GDM1 (cell line): Measurements from ENCODE around the gene AKAP6.

Experiments used
- DNase-seq: peaks from one replicate; lab custom pipeline; 2025; lab: John Stamatoyannopoulos, UW

The AKAP6 gene

DNA sequence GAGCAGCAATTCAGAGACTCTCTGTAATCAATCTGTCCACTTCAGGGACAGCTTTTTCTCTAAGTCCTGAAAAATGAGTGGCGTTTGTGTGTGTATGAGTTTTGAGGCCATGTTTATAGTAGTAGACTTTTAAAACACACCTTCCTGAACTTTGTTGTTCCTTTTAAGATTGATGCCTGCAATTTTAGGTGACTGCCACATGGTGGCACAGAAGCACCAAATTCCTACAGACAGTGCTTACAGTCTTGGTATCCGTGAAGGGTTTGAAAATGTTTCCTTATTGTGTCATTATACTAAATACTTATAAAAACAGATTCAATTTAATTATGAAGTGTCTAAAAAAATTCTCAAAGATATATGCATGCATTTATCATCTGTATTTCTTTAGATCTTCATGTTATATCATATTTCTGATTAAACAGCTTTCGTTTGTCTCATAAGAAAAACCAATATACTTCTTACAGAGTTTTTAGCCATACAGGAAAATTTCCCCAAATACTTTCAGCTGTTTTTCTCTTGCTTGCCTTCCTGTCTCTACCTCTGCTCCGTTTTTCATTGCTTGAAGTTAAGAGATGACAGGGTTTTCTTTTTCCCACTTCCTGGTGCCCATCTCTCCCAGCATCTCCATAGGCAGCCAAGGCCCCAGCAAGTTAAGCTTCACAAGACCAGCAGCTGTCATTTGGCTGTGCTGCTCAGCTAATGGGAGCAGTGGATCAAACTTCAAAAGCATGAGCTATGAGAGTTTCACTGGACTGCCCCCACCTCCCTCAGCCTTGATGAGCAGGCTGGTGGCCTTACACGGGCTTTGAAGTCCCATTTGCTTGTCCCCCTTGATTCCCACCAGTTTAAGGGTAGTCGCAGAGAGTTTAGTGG, 259.6 kb downstream of the AKAP6 start:
- DNase-seq = no peak

DNA sequence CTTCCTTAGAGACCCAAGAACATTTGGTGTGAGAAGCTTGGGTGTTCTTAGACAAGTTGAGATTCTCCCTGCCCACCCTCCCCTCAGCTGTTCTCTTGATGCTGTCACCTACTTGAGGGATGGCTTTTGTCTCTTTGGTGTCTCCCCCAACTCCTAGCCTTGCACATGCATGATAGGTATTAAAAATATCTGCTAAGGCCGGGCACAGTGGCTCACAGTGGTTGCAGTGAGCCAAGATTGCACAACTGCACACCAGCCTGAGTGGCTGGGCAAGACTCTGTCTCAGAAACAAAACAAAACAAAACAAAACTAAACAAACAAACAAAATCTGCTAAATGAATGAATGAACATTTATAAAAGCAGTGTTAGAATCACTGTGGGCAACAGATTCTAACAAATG, 261.1 kb downstream of the AKAP6 start:
- DNase-seq = no peak

DNA sequence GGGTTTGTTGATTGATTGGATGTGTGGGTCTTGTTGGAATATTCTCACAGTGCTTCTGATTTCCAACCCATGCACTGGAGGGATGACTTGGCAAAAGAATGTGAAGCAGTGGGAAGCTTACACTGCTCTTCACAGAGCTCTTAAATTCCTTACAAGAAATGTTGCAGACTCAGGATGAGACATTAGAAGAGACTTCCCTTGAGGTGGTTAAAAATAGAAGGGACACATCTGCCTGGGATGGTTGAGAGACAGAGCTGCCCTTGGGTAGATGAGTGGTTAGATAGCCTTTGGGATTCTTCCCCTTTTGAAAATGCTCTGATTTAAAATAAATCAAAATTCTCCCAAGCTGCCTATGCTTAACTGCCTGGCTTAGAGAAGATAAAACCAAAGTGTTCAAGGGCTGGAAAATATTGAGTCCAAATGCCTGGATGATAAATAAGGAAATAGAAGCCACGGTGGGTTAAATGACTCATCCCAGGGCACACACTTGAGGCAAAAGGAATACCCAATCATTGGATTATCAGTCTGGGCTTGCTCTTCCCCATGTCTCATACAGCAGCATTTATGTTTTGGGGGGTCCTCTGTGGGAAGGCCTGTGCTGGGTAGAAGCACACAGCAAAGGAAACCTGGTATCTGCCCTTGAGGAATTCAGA, 264.3 kb downstream of the AKAP6 start:
- DNase-seq = no peak

DNA sequence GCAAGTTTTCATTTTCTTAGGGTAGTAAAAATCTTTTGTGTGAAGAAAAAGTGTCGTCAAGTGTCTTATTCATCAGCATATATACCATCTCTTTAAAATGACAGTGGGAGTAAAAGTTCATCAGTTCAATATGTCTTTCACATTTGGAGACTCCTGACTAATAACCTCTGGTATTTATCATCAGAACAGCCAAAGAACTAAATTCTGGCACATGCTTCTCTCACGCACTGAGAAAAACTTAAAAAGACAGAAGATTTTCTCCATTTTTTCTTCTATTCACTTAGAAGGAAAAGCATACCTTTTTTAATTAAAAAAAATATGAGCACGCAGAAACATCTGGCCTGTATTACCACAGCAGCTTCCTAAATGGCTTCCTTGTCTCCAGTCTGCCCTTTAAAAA, 265.7 kb downstream of the AKAP6 start:
- no peak for DNase-seq

DNA sequence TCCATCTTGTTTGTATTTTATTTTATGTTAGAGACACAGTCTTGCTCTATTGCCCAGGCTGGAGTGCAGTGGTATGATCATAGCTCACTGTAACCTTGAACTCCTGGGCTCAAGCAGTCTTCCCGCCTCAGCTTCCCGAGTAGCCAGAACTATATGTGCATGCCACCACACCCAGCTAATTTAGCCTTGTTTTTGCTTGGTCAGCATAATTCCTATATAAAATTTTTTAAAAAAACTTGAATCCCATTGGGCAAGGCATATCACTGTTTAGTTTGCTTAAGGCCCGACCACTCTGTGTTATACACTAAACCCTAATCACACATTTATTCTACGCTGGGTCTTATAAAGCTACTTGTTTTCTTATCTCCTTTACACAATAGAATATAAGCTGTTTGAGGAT, 266.4 kb downstream of the AKAP6 start:
- no peak for DNase-seq

DNA sequence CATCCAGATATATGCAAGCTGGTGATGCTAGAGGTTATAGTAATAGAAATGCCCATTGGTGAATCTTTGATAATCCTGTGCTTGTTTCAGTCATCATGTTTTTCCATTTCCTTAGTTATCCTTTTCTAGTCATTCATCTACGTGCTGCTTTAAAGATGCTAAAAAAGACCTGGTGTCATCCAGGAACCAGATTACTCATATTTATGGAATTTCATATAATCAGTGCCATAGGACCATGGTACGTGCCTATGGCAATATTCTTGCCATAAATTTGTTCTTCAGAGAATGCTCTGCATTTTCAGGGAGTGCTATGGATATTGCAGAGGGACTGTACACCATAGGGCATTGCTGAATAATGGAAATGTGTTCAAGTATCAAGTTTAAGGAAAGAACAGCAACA, 267.3 kb downstream of the AKAP6 start:
- no peak for DNase-seq

DNA sequence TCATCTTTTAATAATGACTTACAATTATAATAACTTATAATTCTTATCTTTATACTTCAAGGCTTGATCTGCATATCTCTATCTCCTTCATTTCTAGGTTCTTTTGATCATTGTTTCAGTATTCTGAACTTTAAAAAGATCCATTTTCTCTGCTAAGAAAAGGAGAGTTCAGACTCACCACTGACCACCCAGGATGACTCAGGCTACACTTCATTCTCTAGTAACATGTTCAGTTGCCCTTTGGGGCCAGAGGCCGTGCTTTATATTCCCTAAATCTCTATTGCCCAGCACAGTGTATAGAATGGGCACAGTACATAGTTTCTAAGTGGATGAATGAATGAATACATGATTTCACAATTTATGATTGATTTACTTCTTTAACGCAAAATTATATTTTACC, 268.7 kb downstream of the AKAP6 start:
- no peak for DNase-seq

DNA sequence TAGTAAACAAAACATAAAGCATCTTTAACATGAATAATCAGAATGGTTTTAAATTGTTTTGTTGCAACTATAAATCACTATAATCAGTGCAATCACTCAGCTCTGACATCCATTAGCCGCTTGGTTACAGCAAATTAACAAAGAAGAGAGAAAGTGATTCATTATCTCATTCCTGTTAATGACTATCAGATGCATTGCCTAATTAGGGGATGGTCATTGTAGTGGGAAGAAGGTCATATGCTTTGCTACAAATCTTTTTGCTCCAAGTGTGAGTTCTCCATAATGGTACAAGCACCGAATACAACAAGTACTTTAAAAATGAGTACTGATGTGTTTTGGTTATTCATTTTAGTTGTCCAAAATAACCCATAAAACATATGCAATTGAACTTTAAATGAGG, 272.0 kb downstream of the AKAP6 start:
- DNase-seq = no peak

DNA sequence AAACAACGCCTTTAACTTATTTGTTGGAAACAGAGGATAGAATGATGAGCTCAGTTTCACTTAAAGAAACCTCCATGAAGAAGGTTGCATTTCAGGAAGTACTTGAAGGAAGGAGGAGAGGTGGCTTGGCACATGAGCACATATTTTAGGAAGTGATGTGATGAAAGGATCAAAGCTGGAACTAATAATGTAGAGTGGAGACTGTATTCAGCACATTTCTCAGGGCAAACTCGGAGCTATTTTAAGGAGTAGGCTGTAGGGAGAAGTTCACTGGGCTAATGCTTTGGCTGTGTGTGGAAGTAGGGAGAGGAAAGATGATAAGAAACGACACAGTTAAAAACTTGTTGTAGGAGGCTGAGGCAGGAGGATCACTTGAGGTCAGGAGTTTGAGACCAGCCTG, 272.8 kb downstream of the AKAP6 start:
- DNase-seq = no peak

DNA sequence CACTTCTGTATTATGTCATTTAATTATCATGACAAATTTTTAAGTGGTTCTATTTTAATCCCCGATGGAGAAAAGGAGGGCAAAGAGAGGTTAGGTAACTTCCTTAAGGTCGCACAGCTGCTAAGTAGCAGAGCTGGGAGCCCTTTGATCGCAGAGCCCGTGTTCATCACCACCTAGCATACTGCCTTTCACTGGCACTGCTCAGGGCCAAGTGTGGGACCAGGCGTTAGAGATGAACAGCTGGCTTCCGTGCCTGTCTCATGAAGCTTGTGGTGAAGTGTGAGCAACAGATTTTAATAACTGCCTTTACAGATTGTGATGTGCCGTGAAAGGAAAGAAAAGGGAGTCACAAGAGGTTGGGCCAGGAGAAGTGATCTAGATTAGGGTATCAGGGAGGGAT, 273.6 kb downstream of the AKAP6 start:
- no peak for DNase-seq

DNA sequence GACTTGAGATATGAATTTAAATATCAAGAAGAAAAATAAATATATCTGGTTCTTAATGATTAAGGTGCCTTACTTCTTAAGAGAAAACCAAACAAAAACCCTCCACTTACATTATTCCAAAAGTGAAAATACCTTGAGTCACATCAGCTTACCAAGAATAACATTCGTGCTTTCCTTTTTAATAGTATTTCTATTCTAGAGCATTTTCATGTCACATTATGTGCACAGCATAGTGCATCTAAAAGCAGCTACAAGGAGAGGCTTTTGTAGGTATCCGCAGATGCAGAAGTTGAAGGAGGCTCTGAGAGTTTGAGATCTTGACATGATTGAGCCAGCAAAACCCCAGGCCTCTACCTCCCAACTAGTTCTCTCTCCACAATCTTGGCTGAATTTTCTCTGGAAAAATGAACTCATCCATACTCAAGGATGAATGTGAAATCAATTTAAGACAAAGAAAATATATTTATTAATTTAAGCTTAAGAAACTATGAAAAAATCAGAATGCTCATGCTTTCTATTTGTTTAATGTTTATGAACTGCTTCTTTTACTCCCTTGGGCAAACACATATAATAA, 275.0 kb downstream of the AKAP6 start:
- DNase-seq = no peak

DNA sequence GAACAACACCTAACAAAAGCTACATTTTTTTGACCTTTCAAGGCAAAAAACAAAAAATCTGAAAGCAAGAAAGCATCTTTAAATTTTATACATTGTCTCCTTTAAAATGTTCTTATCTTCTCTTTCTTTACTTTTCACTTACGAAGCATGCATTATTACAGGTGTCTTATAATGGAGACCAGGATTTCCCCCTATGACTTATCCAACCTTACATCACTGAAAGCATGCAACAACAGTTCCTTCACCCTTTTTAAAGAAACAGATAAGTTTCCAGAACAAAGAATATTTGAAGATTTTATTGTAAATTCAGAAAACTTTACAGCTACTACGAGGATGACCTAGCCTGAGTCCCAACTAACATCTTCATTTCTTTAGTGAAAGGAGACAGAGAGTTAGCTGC, 277.2 kb downstream of the AKAP6 start:
- no peak for DNase-seq

DNA sequence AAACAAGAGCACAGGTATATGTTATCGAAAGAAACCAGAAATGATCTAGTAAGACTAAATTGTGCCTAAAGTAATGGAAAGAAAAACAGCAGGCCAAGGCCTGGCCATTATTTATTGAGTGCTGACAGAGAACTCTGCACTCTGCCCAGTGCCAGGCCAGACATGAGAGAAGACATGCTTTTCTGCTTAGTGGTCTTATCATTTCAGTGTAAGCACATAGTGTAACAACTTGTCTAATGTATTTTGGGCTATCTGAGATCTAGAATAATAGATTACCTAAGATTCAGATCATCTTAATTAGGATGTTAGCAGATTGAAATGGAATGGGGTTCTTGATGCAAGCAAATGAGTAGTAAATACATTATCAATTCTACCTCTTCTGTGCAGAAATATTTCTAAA, 278.3 kb downstream of the AKAP6 start:
- no peak for DNase-seq

DNA sequence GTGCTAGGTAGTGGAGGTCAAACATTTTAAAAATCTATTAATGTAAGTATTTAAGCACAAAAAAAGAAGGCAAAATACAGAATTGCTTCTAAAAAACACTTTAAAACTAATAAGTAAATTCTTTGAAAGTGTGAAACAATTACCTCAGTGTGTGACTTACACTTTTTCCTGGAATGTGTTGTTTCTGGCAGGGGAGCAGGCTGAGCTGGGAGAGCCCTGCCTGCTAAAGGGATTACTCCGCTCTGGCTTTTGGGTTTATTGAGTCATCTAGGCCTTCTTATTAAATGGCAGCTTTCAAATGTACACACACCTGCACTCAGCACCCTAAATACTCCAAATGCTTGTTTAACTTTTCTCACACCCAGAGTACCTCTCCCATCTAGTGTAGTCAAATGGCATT, 279.8 kb downstream of the AKAP6 start:
- DNase-seq = no peak

DNA sequence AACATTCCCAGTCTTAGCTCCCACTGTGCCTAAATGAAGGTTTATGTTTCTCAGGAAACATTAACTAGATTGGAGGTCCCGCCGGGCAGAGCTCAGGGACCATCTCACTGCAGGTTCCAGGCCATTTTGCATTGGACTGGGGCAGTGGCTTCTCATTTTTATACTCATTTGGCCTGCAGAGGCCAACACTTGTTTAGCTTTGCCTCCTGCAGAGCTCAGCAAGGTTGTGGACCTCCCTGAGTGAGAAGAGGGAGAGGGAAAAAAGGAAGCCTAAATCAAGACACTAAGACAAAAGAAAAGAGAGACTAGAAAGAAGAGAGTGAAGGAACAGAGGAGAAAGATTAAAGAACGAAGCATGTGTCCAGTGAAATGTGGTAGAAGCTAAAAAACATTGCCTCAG, 280.3 kb downstream of the AKAP6 start:
- DNase-seq = no peak

DNA sequence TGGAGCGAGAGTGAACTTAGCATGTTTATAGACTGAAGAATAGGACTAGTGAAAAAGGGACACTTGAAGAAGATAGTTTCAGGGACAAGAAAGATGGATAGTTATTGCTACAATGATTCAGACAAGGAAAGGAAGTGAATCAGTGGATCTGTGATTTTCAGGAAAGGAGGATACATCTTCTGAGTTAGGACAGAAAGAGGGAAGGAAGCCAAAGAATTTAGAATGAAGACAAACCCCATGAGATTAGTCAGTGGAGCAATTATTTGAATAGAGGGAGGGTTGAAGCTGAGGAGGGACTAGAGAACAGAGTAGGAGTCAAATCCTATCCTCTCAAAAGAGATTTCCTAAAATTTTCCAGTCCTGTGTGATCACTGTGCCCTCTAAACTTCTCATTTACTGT, 282.7 kb downstream of the AKAP6 start:
- DNase-seq = no peak

DNA sequence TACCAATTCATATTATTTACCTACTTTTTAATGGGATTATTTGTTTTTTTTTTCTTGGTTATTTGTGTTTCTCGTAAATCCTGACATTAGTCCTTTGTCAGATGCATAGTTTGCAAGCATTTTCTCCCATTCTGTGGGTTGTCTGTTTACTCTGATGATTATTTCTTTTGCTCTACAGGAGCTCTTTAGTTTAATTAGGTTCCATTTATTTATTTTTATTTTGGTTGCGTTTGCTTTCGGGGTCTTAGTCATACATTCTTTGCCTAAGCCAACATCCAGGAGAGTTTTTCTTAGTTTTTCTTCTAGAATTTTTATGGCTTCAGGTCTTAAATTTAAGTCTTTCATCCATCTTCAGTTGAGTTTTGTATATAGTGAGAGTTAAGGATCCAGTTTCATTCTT, 289.9 kb downstream of the AKAP6 start:
- DNase-seq = no peak

DNA sequence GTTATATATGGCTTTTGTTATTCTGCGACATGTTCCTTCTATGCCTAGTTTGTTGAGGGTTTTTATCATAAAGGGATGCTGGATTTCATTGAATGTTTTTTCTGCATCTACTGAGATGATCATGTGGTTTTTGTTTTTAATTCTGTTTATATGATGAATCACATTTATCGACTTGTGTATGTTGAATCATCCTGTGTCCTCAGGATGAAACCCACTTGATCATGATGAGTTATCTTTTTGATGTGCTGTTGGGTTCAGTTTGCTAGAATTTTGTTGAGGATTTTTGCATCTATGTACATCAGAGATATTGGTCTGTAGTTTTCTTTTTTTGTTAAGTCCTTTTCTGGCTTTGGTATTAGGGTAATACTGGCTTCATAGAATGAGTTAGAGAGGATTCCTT, 291.2 kb downstream of the AKAP6 start:
- DNase-seq = no peak

DNA sequence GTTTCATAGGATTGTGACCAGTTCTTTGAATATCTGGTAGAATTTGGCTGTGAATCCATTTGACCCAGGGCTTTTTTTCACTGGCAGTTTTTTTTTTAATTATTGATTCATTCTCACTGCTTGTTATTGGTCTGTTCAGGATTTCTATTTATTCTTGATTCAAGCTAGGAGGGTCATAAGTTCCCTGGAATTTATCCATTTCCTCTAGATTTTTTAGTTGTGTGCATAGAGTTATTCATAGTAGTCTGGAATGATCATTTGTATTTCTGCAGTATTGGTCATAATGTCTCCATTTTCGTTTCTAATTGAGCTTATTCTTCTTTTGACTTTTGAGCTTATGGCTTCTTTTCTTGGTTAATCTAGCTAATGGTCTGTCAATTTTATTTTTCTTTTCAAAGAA, 291.6 kb downstream of the AKAP6 start:
- DNase-seq = no peak

DNA sequence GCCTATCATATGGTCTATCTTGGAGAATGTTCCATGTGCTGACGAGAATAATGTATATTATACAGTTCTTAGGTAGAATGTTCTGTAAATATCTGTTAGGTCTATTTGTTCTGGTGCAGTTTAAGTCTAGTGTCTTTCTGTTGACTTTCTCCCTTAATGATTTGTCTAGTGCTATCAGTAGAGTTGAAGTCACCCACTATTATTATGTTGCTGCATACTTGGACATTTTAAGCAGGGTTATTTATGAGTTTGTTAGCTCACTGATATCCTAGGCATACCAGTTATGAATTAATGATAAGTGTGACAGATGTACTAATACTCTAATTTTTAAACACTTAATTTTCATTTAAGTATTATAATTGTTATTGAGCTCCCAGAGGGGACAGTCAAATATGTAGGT, 292.5 kb downstream of the AKAP6 start:
- no peak for DNase-seq

DNA sequence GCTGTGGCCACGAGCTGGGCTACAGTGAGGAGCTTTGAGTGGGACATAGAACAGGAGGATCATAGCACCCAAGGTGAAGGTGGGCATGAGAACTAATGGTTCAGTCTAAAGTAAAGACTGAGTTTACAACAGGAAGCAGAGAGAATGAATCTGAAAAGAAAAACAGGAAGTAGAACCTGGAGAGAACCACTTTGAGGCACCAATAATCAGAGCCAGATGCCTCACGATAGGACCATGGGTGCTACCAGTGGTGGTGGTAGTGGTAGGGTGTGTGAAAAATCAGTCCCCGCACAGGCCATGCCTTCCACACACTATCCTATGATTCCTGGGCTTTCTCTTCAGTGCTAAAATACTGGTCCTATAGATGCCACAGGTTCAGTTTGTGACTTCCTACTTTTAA, 293.6 kb downstream of the AKAP6 start:
- no peak for DNase-seq

DNA sequence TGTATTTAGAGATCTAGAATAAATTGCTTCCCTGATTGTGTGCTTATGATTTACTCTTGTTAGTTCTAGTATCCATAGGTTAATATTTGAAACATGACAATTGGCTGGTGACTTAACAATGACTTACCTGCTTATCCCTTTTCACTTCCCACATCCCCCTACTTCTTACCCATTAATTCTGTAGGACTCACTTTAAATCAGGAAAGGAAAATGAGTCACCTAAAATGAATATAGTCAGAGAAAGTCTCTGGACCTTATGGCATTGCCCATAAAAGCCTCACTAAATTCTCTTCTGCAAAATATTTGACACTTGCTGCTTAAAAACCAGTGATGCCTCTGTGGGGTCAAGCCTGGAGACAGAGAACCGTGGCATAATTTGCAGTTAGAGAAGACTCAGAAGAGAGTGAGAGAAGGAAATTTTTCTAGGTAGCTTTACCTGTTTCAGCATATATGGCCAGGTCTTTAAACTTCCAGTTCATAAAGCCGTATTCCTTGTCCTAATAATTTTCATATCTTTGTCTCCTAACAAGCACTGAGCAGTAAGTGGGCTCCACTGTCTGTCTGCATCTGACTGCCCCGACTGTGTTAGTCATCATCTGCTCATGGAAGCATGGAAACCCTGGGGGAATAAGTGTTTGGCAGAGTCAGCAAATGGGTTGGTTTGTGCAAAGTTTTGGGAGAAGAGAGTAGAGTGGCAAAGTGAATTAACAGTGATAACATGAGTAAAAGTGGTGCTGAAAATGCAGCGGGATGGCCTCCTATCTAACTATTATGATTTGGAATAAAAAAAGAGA, 294.4 kb downstream of the AKAP6 start:
- no peak for DNase-seq

DNA sequence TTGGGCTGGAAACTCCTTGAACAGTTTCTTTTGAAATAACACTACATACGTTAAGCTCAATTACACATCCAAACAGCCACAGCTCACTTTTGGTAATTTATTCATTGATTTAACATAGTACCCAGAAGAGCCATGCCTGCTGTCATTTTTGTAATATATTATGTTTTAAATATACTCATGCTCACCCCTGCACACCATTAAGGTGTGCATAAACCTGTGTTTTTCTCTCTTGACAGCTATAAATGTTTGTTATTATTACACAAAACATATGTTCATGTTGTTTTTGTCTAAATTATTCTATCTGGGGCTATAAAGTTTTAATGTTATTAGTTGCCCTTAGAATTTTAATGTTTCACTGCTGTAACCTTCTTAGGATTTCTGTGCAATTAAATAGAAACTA, 296.1 kb downstream of the AKAP6 start:
- DNase-seq = no peak
